ENCODE results near the gene SLC12A3.

GRCh38 chr16:56936950-56937349 is 71.9 kb downstream of the SLC12A3 start:
- TF ChIP-seq CTCF (conservative IDR thresholded peaks at IDR 0.05 in 1 of 2, IDR thresholded peaks at IDR 0.05 in 1 of 2; ENCODE audit: low read depth in 1 of 2, low read length in 2 of 2) = no peak
- no peak for TF ChIP-seq EZH2 (IDR thresholded peaks at IDR 0.05; ENCODE audit: low read length, missing control alignments)

All from fibroblast of lung (primary cell).